H9 (cell line): ENCODE results near the gene MDGA2. TPM values are rescaled to one million over a fixed set of nuclear protein-coding genes. Genes with fewer than 3 reads are reported as not detected.

Source experiments
- DNase-seq: peaks from one replicate; pipeline ENCODE4 v3.0.0-alpha.2; 2017
- H2AFZ ChIP-seq: one replicate; pipeline ENCODE4 v1.6.1; 2013; ENCODE audit warnings: mild to moderate bottlenecking, low read length, control low read depth, moderate library complexity
- H2AK5ac ChIP-seq: 2 replicates; pipeline ENCODE4 v1.6.1; 2013; ENCODE audit warnings: low read length, control low read depth, mixed read lengths; ENCODE audit not compliant: insufficient read length
- H2BK120ac ChIP-seq: one replicate; pipeline ENCODE4 v1.6.1; 2013; ENCODE audit warnings: low read depth, mild to moderate bottlenecking, low read length, control low read depth, inconsistent platforms; ENCODE audit not compliant: poor library complexity, severe bottlenecking
- H2BK12ac ChIP-seq: 2 replicates; pipeline ENCODE4 v1.6.1; 2013; ENCODE audit warnings: low read length, control low read depth, mixed read lengths, low read depth; ENCODE audit not compliant: insufficient read length
- H2BK15ac ChIP-seq: 2 replicates; pipeline ENCODE4 v1.6.1; 2013; ENCODE audit warnings: low read depth, low read length, control low read depth
- H2BK20ac ChIP-seq: one replicate; pipeline ENCODE4 v1.6.1; 2013; ENCODE audit warnings: low read depth, mild to moderate bottlenecking, low read length, control low read depth, inconsistent platforms; ENCODE audit not compliant: poor library complexity, severe bottlenecking
- H2BK5ac ChIP-seq: 2 replicates; pipeline ENCODE4 v1.6.1; 2013; ENCODE audit warnings: low read length, control low read depth, mixed read lengths; ENCODE audit not compliant: insufficient read length
- H3K14ac ChIP-seq: 2 replicates; pipeline ENCODE4 v1.6.1; 2013; ENCODE audit warnings: low read length, control low read depth; ENCODE audit not compliant: insufficient read depth
- H3K18ac ChIP-seq: 2 replicates; pipeline ENCODE4 v1.6.1; 2013; ENCODE audit warnings: low read depth, mild to moderate bottlenecking, mixed read lengths, low read length, control low read depth; ENCODE audit not compliant: insufficient read length
- H3K23ac ChIP-seq: 2 replicates; pipeline ENCODE4 v1.6.1; 2013; ENCODE audit warnings: low read length, control low read depth, mixed read lengths, low read depth; ENCODE audit not compliant: insufficient read length
- H3K23me2 ChIP-seq: 2 replicates; pipeline ENCODE4 v1.6.1; 2013; ENCODE audit warnings: low read depth, mild to moderate bottlenecking, mixed read lengths, low read length, control low read depth; ENCODE audit not compliant: insufficient read length, poor library complexity, severe bottlenecking
- H3K27ac ChIP-seq: 2 replicates; pipeline ENCODE4 v1.5.1; 2013; ENCODE audit warnings: low read length, control low read depth, mixed read lengths, low read depth; ENCODE audit not compliant: insufficient read length
- H3K27me3 ChIP-seq: 2 replicates; pipeline ENCODE4 v1.6.1; 2013; ENCODE audit warnings: low read length, control low read depth, inconsistent platforms; ENCODE audit not compliant: insufficient read depth
- H3K4ac ChIP-seq: 2 replicates; pipeline ENCODE4 v1.6.1; 2013; ENCODE audit warnings: low read depth, mild to moderate bottlenecking, control low read depth, inconsistent platforms, low read length, moderate library complexity
- H3K4me1 ChIP-seq: 2 replicates; pipeline ENCODE4 v1.6.1; 2013; ENCODE audit warnings: low read length, control low read depth, inconsistent platforms; ENCODE audit not compliant: insufficient read depth
- H3K4me2 ChIP-seq: 2 replicates; pipeline ENCODE4 v1.6.1; 2013; ENCODE audit warnings: low read length, control low read depth, mixed read lengths; ENCODE audit not compliant: insufficient read length, insufficient read depth
- H3K56ac ChIP-seq: 2 replicates; pipeline ENCODE4 v1.6.1; 2013; ENCODE audit warnings: low read depth, mild to moderate bottlenecking, mixed read lengths, low read length, control low read depth; ENCODE audit not compliant: insufficient read length
- H3K79me1 ChIP-seq: 2 replicates; pipeline ENCODE4 v1.6.1; 2013; ENCODE audit warnings: low read depth, mild to moderate bottlenecking, moderate library complexity, low read length, control low read depth, inconsistent platforms; ENCODE audit not compliant: insufficient read depth, poor library complexity, severe bottlenecking
- H3K79me2 ChIP-seq: 2 replicates; pipeline ENCODE4 v1.6.1; 2013; ENCODE audit warnings: low read length, control low read depth, inconsistent platforms; ENCODE audit not compliant: insufficient read depth
- H3K9ac ChIP-seq: 2 replicates; pipeline ENCODE4 v1.6.1; 2013; ENCODE audit warnings: low read length, control low read depth, mixed read lengths; ENCODE audit not compliant: insufficient read length; ENCODE audit errors: extremely low read depth
- H3K9me3 ChIP-seq: one replicate; pipeline ENCODE4 v1.6.1; 2013; ENCODE audit warnings: low read depth, low read length, inconsistent platforms; ENCODE audit not compliant: control insufficient read depth
- H3T11ph ChIP-seq: one replicate; pipeline ENCODE4 v1.6.1; 2013; ENCODE audit warnings: mild to moderate bottlenecking, low read length, control low read depth, inconsistent platforms
- H4K20me1 ChIP-seq: one replicate; pipeline ENCODE4 v1.6.1; 2013; ENCODE audit not compliant: control insufficient read depth, insufficient read length, insufficient read depth
- H4K5ac ChIP-seq: 2 replicates; pipeline ENCODE4 v1.6.1; 2013; ENCODE audit warnings: low read depth, mild to moderate bottlenecking, mixed read lengths, low read length, control low read depth; ENCODE audit not compliant: insufficient read length
- H4K8ac ChIP-seq: replicated peaks from 2 replicates; pipeline ENCODE4 v1.6.1; 2013; ENCODE audit warnings: low read length, control low read depth, mixed read lengths, low read depth; ENCODE audit not compliant: insufficient read length
- H4K91ac ChIP-seq: 2 replicates; pipeline ENCODE4 v1.6.1; 2013; ENCODE audit warnings: low read depth, mild to moderate bottlenecking, moderate library complexity, mixed read lengths, low read length, control low read depth; ENCODE audit not compliant: insufficient read length
- H3K27ac Mint-ChIP-seq, 3 experiments: 2 replicates in 2 of 3; 3 replicates in 1 of 3; pipeline ENCODE4 v1.8.0; 2020 to 2021; ENCODE audit warnings: mixed read lengths in 3 of 3, mild to moderate bottlenecking in 1 of 3, moderate library complexity in 1 of 3
- H3K27me3 Mint-ChIP-seq: 2 replicates; pipeline ENCODE4 v1.8.0; 2021; ENCODE audit warnings: low read depth, mild to moderate bottlenecking, moderate library complexity, mixed read lengths
- H3K36me3 Mint-ChIP-seq, 3 experiments: 2 replicates in 2 of 3; 3 replicates in 1 of 3; pipeline ENCODE4 v1.8.0; 2020 to 2021; ENCODE audit warnings: low read depth in 3 of 3, mixed read lengths in 3 of 3; ENCODE audit not compliant: insufficient read depth in 1 of 3
- H3K4me1 Mint-ChIP-seq, 2 experiments: 2 replicates each; pipeline ENCODE4 v1.8.0; 2020; ENCODE audit warnings: mixed read lengths in 2 of 2
- H3K4me3 Mint-ChIP-seq, 2 experiments: 2 replicates in 1 of 2; 3 replicates in 1 of 2; pipeline ENCODE4 v1.8.0; 2020 to 2021; ENCODE audit warnings: mild to moderate bottlenecking in 2 of 2, mixed read lengths in 2 of 2, moderate library complexity in 1 of 2
- H3K9me3 Mint-ChIP-seq, 2 experiments: 2 replicates in 1 of 2; 3 replicates in 1 of 2; pipeline ENCODE4 v1.8.0; 2020; ENCODE audit warnings: mild to moderate bottlenecking in 2 of 2, mixed read lengths in 2 of 2, moderate library complexity in 1 of 2
- WGBS: extraction: QIAGEN DNeasy Blood & Tissue Kit; methylation state at CpG from one replicate; pipeline ENCODE4 v1.1.7; 2013; ENCODE audit warnings: missing lambda C conversion rate, low lambda C conversion rate, mixed read lengths; ENCODE audit not compliant: insufficient read length; ENCODE audit errors: extremely low coverage; 5-methylcytosine and 5-hydroxymethylcytosine counted together
- total RNA-seq: library from RNA; stranded (reverse); gene quantifications from 2 replicates; pipeline ENCODE4 v1.2.1, GENCODE V29; 2021
- TF ChIP-seq, protein P1 (sequence below): fragments of 200-600 bp; sonication (generic); conservative IDR thresholded peaks from 3 replicates; pipeline ENCODE4 v1.8.0; 2021; ENCODE audit warnings: antibody characterized with exemption, mild to moderate bottlenecking

MDGA2 gene
- total RNA-seq, 1 experiment from 2014 or later = 1.9 TPM

DNA sequence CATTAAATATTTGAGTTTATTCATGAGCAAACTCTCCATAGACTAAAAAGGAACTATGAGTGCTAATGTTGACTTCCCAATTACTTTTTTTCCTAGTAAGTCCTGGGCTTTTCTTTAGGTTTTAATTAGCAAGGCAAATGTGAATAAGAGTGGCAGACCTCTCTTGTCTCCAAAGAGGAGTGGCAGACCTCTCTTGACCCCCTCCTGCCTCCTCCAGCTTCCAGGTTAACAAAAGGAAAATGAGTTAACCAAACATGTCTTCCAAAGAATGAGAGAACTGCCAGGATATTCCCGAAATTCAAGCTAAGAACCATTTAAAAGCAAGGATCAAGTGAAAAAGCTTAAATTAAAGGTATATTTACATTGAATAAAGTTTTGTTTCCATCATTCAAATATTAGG, 253.2 kb downstream of the MDGA2 start:
- Mint-ChIP-seq H3K4me3 (no peak overlapping the region), H3K4me1 (peaks cover 25 to 29% of the 10 kb centered on the region in 2 experiments), H3K27me3 (no peaks in the 10 kb centered on the region), H3K36me3 (no peaks in the 10 kb centered on the region; a peak in 3 of 7 replicates), H3K27ac (peak overlapping the region in 2 of 3 experiments; percentile 12 to 90; a peak in 4 of 7 replicates), H3K9me3 (peaks cover 0 to 3% of the 10 kb centered on the region in 2 experiments; a peak in 3 of 5 replicates)
- Histone ChIP-seq H3K27ac (no peak overlapping the region), H3K23me2 (no peaks in the 10 kb centered on the region), H3T11ph (no peak overlapping the region), H2BK20ac (no peak overlapping the region), H3K79me1 (no peaks in the 10 kb centered on the region), H3K4ac (no peak overlapping the region), H2BK5ac (no peak overlapping the region), H2BK15ac (no peak overlapping the region), H4K20me1 (no peaks in the 10 kb centered on the region), H3K56ac (no peak overlapping the region), H3K9me3 (no peaks in the 10 kb centered on the region), H3K4me2 (no peak overlapping the region), H4K5ac (no peak overlapping the region), H2BK12ac (no peak overlapping the region), H3K23ac (no peak overlapping the region), H3K27me3 (no peaks in the 10 kb centered on the region), H3K14ac (no peak overlapping the region), H3K4me1 (no peaks in the 10 kb centered on the region), H3K18ac (no peak overlapping the region), H2BK120ac (no peak overlapping the region), H4K8ac (no peak overlapping the region), H2AFZ (no peak overlapping the region), H4K91ac (no peak overlapping the region), H3K79me2 (no peaks in the 10 kb centered on the region), H3K9ac (no peak overlapping the region), H2AK5ac (no peak overlapping the region)
- TF ChIP-seq, protein P1, sequence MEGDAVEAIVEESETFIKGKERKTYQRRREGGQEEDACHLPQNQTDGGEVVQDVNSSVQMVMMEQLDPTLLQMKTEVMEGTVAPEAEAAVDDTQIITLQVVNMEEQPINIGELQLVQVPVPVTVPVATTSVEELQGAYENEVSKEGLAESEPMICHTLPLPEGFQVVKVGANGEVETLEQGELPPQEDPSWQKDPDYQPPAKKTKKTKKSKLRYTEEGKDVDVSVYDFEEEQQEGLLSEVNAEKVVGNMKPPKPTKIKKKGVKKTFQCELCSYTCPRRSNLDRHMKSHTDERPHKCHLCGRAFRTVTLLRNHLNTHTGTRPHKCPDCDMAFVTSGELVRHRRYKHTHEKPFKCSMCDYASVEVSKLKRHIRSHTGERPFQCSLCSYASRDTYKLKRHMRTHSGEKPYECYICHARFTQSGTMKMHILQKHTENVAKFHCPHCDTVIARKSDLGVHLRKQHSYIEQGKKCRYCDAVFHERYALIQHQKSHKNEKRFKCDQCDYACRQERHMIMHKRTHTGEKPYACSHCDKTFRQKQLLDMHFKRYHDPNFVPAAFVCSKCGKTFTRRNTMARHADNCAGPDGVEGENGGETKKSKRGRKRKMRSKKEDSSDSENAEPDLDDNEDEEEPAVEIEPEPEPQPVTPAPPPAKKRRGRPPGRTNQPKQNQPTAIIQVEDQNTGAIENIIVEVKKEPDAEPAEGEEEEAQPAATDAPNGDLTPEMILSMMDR = no peak
- DNase-seq = peak; percentile 48
- WGBS = no CpG with 5 or more reads among the region's 1 CpG
